ENCODE results near the gene ZNF841.
A peak's percentile ranks its signal among the peaks of the same experiment; 100 is the strongest.
"Not testable (repeated sequence)": the region's sequence is repeated elsewhere in the genome, so short reads cannot be mapped to it uniquely, and the experiment has no call there.

The ZNF841 gene

GRCh38 chr19:52112624-52113023 is 17.1 kb upstream of the ZNF841 start:
- Histone ChIP-seq H3K36me3 (ENCODE audit: control insufficient read depth, insufficient read depth, low read length, severe bottlenecking) (peaks cover 46% of the 10 kb centered on the region), H3K4me1 (ENCODE audit: control insufficient read depth, insufficient read depth, low read length) (no peaks in the 10 kb centered on the region), H3K9me3 (ENCODE audit: control insufficient read depth, low read length) (peaks cover 100% of the 10 kb centered on the region), H3K27me3 (replicated peaks; ENCODE audit: control insufficient read depth, insufficient read depth, low read length) (no peaks in the 10 kb centered on the region), H3K9ac (ENCODE audit: low read length) (no peak overlapping the region), H3K4me3 (ENCODE audit: low read length) (peak overlapping the region; percentile 74)
- DNase-seq (ENCODE audit: low read depth): no peak

- Histone ChIP-seq H3K27me3 (replicated peaks; ENCODE audit: control insufficient read depth, insufficient read depth, low read length) (no peaks in the 10 kb centered on the region), H3K9ac (ENCODE audit: low read length) (no peak overlapping the region), H3K4me3 (ENCODE audit: low read length) (peak overlapping the region; percentile 74), H3K36me3 (ENCODE audit: control insufficient read depth, insufficient read depth, low read length, severe bottlenecking) (peaks cover 27% of the 10 kb centered on the region), H3K9me3 (ENCODE audit: control insufficient read depth, low read length) (peaks cover 98% of the 10 kb centered on the region), H3K4me1 (ENCODE audit: control insufficient read depth, insufficient read depth, low read length) (no peaks in the 10 kb centered on the region)
- no peak for DNase-seq (ENCODE audit: low read depth)
These were observed 15.2 kb upstream of the ZNF841 start for GRCh38 chr19:52110780-52111179.

GRCh38 chr19:52102782-52103181 is 7.2 kb upstream of the ZNF841 start:
- no peak overlapping the region for H3K4me3 ChIP-seq (ENCODE audit: low read length)
- peaks cover 72% of the 10 kb centered on the region for H3K9me3 ChIP-seq (ENCODE audit: control insufficient read depth, low read length)
- H3K27me3 ChIP-seq (replicated peaks; ENCODE audit: control insufficient read depth, insufficient read depth, low read length): no peaks in the 10 kb centered on the region
- H3K4me1 ChIP-seq (ENCODE audit: control insufficient read depth, insufficient read depth, low read length): no peaks in the 10 kb centered on the region
- no peak for DNase-seq (ENCODE audit: low read depth)
- H3K36me3 ChIP-seq (ENCODE audit: control insufficient read depth, insufficient read depth, low read length, severe bottlenecking): no peaks in the 10 kb centered on the region
- H3K9ac ChIP-seq (ENCODE audit: low read length): no peak overlapping the region

- Histone ChIP-seq H3K27me3 (replicated peaks; ENCODE audit: control insufficient read depth, insufficient read depth, low read length) (no peaks in the 10 kb centered on the region), H3K9ac (ENCODE audit: low read length) (no peak overlapping the region), H3K4me3 (ENCODE audit: low read length) (no peak overlapping the region), H3K36me3 (ENCODE audit: control insufficient read depth, insufficient read depth, low read length, severe bottlenecking) (no peaks in the 10 kb centered on the region), H3K9me3 (ENCODE audit: control insufficient read depth, low read length) (peaks cover 72% of the 10 kb centered on the region), H3K4me1 (ENCODE audit: control insufficient read depth, insufficient read depth, low read length) (no peaks in the 10 kb centered on the region)
- no peak for DNase-seq (ENCODE audit: low read depth)
These were observed 6.4 kb upstream of the ZNF841 start for GRCh38 chr19:52101866-52102562.

- Histone ChIP-seq H3K9me3 (ENCODE audit: control insufficient read depth, low read length) (peaks cover 54% of the 10 kb centered on the region), H3K4me1 (ENCODE audit: control insufficient read depth, insufficient read depth, low read length) (no peaks in the 10 kb centered on the region), H3K9ac (ENCODE audit: low read length) (no peak overlapping the region), H3K4me3 (ENCODE audit: low read length) (no peak overlapping the region), H3K27me3 (replicated peaks; ENCODE audit: control insufficient read depth, insufficient read depth, low read length) (no peaks in the 10 kb centered on the region), H3K36me3 (ENCODE audit: control insufficient read depth, insufficient read depth, low read length, severe bottlenecking) (no peaks in the 10 kb centered on the region)
- no peak for DNase-seq (ENCODE audit: low read depth)
These were observed 4.1 kb upstream of the ZNF841 start for GRCh38 chr19:52099497-52100138.

DNA sequence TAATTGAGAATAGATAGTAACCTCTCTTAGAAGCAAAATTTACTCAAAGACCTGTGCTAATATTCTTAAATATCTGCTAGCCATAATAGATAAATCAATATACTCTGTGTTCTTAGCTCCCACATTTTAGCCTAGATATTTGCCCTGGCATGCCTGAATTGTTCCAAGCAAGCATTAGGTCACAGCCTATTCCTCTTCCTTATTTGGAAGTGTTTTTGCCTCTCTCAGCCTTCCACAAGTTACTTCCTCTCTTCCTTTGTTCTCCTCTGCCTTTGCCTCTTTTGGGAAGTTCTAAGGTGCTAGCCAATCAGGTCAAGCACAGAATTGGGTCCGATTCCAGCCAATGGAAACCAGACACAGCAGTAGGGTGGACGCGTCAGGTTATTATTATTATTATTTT is 851 bp upstream of the ZNF841 start:
- peaks cover 16% of the 10 kb centered on the region for H3K36me3 ChIP-seq (ENCODE audit: control insufficient read depth, insufficient read depth, low read length, severe bottlenecking)
- peak overlapping the region; percentile 69 for H3K4me3 ChIP-seq (ENCODE audit: low read length)
- not testable (repeated sequence) for H3K27me3 ChIP-seq (replicated peaks; ENCODE audit: control insufficient read depth, insufficient read depth, low read length); DNase-seq (ENCODE audit: low read depth); H3K9ac ChIP-seq (ENCODE audit: low read length)
- peaks cover 11% of the 10 kb centered on the region for H3K4me1 ChIP-seq (ENCODE audit: control insufficient read depth, insufficient read depth, low read length)
- peaks cover 25% of the 10 kb centered on the region for H3K9me3 ChIP-seq (ENCODE audit: control insufficient read depth, low read length)

GRCh38 chr19:52094526-52095130 is 937 bp downstream of the ZNF841 start:
- H3K4me1 ChIP-seq (ENCODE audit: control insufficient read depth, insufficient read depth, low read length): peaks cover 11% of the 10 kb centered on the region
- DNase-seq (ENCODE audit: low read depth): peak; percentile 30
- peak overlapping the region; percentile 100 for H3K4me3 ChIP-seq (ENCODE audit: low read length)
- peak overlapping the region; percentile 99 for H3K9ac ChIP-seq (ENCODE audit: low read length)
- H3K9me3 ChIP-seq (ENCODE audit: control insufficient read depth, low read length): peaks cover 23% of the 10 kb centered on the region
- no peaks in the 10 kb centered on the region for H3K27me3 ChIP-seq (replicated peaks; ENCODE audit: control insufficient read depth, insufficient read depth, low read length)
- H3K36me3 ChIP-seq (ENCODE audit: control insufficient read depth, insufficient read depth, low read length, severe bottlenecking): peaks cover 33% of the 10 kb centered on the region

DNA sequence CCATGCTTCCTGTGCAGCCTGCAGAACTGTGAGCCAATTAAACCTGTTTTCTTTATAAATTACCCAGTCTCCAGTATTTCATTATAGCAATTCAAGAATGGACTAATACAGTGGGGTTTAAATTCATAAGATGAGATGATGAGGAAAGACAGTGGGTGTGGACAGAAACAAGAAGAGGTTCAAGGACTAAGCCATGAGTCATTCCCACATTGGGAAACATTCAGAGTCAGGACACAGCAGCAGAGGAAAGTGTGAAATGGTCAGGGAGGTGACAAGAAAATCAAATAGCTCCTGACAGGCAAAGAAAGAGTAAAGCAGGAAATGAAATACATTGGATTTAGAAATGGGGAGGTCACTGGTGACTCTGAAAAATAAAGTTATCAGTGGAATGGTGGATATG is 9.1 kb downstream of the ZNF841 start:
- Histone ChIP-seq H3K4me3 (ENCODE audit: low read length) (no peak overlapping the region), H3K9me3 (ENCODE audit: control insufficient read depth, low read length) (peaks cover 33% of the 10 kb centered on the region), H3K4me1 (ENCODE audit: control insufficient read depth, insufficient read depth, low read length) (peaks cover 4% of the 10 kb centered on the region), H3K9ac (ENCODE audit: low read length) (no peak overlapping the region), H3K27me3 (replicated peaks; ENCODE audit: control insufficient read depth, insufficient read depth, low read length) (no peaks in the 10 kb centered on the region), H3K36me3 (ENCODE audit: control insufficient read depth, insufficient read depth, low read length, severe bottlenecking) (peaks cover 93% of the 10 kb centered on the region)
- DNase-seq (ENCODE audit: low read depth): peak; percentile 52

- Histone ChIP-seq H3K4me1 (ENCODE audit: control insufficient read depth, insufficient read depth, low read length) (no peaks in the 10 kb centered on the region), H3K4me3 (ENCODE audit: low read length) (peak overlapping the region; percentile 39), H3K9me3 (ENCODE audit: control insufficient read depth, low read length) (peaks cover 99% of the 10 kb centered on the region), H3K9ac (ENCODE audit: low read length) (no peak overlapping the region), H3K27me3 (replicated peaks; ENCODE audit: control insufficient read depth, insufficient read depth, low read length) (no peaks in the 10 kb centered on the region), H3K36me3 (ENCODE audit: control insufficient read depth, insufficient read depth, low read length, severe bottlenecking) (peaks cover 99% of the 10 kb centered on the region)
- DNase-seq (ENCODE audit: low read depth): no peak
These were observed 25.1 kb downstream of the ZNF841 start for GRCh38 chr19:52070496-52070895.

DNA sequence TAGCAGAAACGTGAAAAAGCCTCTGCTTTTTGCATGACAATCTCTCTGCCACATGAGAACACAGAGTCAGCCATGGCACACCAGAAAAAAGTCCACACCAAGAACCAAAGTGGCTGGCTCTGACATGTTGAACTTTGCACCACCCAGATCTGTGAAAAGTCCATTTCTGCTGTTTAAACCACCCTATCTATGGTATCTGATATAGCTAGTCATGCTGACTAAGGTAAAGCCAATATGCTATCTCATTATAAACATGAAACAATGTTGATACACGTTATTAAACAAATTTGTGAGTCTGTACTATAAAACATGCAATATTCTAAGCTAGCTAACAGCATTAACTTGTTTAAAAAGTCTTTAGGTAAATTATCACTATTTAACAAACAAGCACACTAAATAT is 25.9 kb downstream of the ZNF841 start:
- Histone ChIP-seq H3K27me3 (replicated peaks; ENCODE audit: control insufficient read depth, insufficient read depth, low read length) (no peaks in the 10 kb centered on the region), H3K9me3 (ENCODE audit: control insufficient read depth, low read length) (peaks cover 99% of the 10 kb centered on the region), H3K9ac (ENCODE audit: low read length) (no peak overlapping the region), H3K36me3 (ENCODE audit: control insufficient read depth, insufficient read depth, low read length, severe bottlenecking) (peaks cover 99% of the 10 kb centered on the region), H3K4me3 (ENCODE audit: low read length) (peak overlapping the region; percentile 25), H3K4me1 (ENCODE audit: control insufficient read depth, insufficient read depth, low read length) (no peaks in the 10 kb centered on the region)
- no peak for DNase-seq (ENCODE audit: low read depth)

- no peaks in the 10 kb centered on the region for H3K4me1 ChIP-seq (ENCODE audit: control insufficient read depth, insufficient read depth, low read length)
- peak overlapping the region; percentile 77 for H3K4me3 ChIP-seq (ENCODE audit: low read length)
- no peak overlapping the region for H3K9ac ChIP-seq (ENCODE audit: low read length)
- H3K9me3 ChIP-seq (ENCODE audit: control insufficient read depth, low read length): peaks cover 97% of the 10 kb centered on the region
- H3K27me3 ChIP-seq (replicated peaks; ENCODE audit: control insufficient read depth, insufficient read depth, low read length): no peaks in the 10 kb centered on the region
- peaks cover 97% of the 10 kb centered on the region for H3K36me3 ChIP-seq (ENCODE audit: control insufficient read depth, insufficient read depth, low read length, severe bottlenecking)
- no peak for DNase-seq (ENCODE audit: low read depth)
These were observed 29.2 kb downstream of the ZNF841 start for GRCh38 chr19:52066258-52066863.

All from adipocyte (in vitro differentiated cells).